Neural cell (in vitro differentiated cells): ENCODE results near the gene NUP210L.

Experiments
- SMC3 ChIP-seq: fragments of 450-650 bp; conservative IDR thresholded peaks from 2 replicates; pipeline ENCODE4 v1.6.1; 2014; ENCODE audit warnings: antibody characterized with exemption, mild to moderate bottlenecking, moderate library complexity; ENCODE audit not compliant: poor library complexity
- TAF1 ChIP-seq: IDR thresholded peaks from 2 replicates; pipeline ENCODE4 v1.6.1; 2012; ENCODE audit warnings: low read depth

GRCh38 chr1:153968408-153968807 lies 186.5 kb downstream of the NUP210L start:
- TF ChIP-seq TAF1 (no peak), SMC3 (no peak)
